B cell (primary cell): Measurements from ENCODE around the gene LTO1. TPM values are rescaled to one million over a fixed set of nuclear protein-coding genes. Genes with fewer than 3 reads are reported as not detected.

Source experiments
- ATAC-seq: fragments of 200-7000 bp; cut with Tn5 transposase; one replicate; pipeline ENCODE4 v1.10.0; 2021; ENCODE audit warnings: low read depth, mild to moderate bottlenecking, moderate number of reproducible peaks, moderate library complexity
- CTCF ChIA-PET: fragments of 350-600 bp; sonication (Branson Sonifier 250); formaldehyde crosslinking; loops from one replicate; lab custom pipeline; 2021; ENCODE audit warnings: antibody characterized with exemption, inconsistent platforms; lab: Charles Lee
- POLR2A ChIA-PET: fragments of 350-600 bp; sonication (Branson Sonifier 250); formaldehyde crosslinking; loops from one replicate; lab custom pipeline; 2021; ENCODE audit warnings: antibody characterized with exemption; lab: Charles Lee
- DNase-seq: peaks from one replicate; pipeline ENCODE4 v3.0.0; 2013
- H2AFZ ChIP-seq: 2 replicates; pipeline ENCODE4 v1.6.1; 2012; ENCODE audit warnings: mild to moderate bottlenecking, low read depth, low read length; ENCODE audit not compliant: insufficient read depth, poor library complexity, severe bottlenecking
- H3K27ac ChIP-seq, 2 donors: 1 replicate in 1 of 2; 2 replicates in 1 of 2; pipeline ENCODE4 v1.5.1; 2012 to 2013; ENCODE audit warnings: low read length in 2 of 2, mild to moderate bottlenecking in 2 of 2, moderate library complexity in 1 of 2
- H3K27me3 ChIP-seq, 4 experiments: fragments of 200-600 bp in 1 of 4; sonication (generic) in 1 of 4; replicated peaks in 1 of 4; 1 replicate in 2 of 4; 2 replicates in 2 of 4; pipeline versions ENCODE4 v1.6.1 to v1.7.0; 2013 to 2016; ENCODE audit warnings: low read length in 3 of 4, mild to moderate bottlenecking in 2 of 4, mixed read lengths in 1 of 4, moderate library complexity in 1 of 4; ENCODE audit not compliant: insufficient read depth in 4 of 4, control insufficient read depth in 3 of 4; ENCODE audit errors: control extremely low read depth in 1 of 4
- H3K36me3 ChIP-seq, 2 experiments: replicated peaks in 1 of 2; 1 replicate in 1 of 2; 2 replicates in 1 of 2; pipeline versions ENCODE4 v1.6.1 to v1.7.1; 2013; ENCODE audit warnings: low read length in 1 of 2; ENCODE audit not compliant: insufficient read depth in 2 of 2, control insufficient read depth in 1 of 2; ENCODE audit errors: control extremely low read depth in 1 of 2, extremely low read depth in 1 of 2
- H3K4me1 ChIP-seq, 2 donors: fragments of 200-600 bp in 1 of 2; sonication (generic) in 1 of 2; 1 replicate in 1 of 2; 2 replicates in 1 of 2; pipeline versions ENCODE4 v1.5.1 to v1.6.1; 2013 to 2017; ENCODE audit warnings: low read length in 2 of 2; ENCODE audit not compliant: control insufficient read depth in 2 of 2, insufficient read depth in 2 of 2
- H3K4me2 ChIP-seq: replicated peaks from 2 replicates; pipeline ENCODE3; 2012; ENCODE audit warnings: mild to moderate bottlenecking, low read depth, low read length; ENCODE audit not compliant: poor library complexity, severe bottlenecking
- H3K4me3 ChIP-seq, 5 experiments: fragments of 200-600 bp in 1 of 5; sonication (generic) in 1 of 5; 1 replicate in 3 of 5; 2 replicates in 2 of 5; pipeline versions ENCODE4 v1.5.1 to v1.7.0; 2011 to 2016; ENCODE audit warnings: low read length in 4 of 5, mild to moderate bottlenecking in 4 of 5, low read depth in 2 of 5, control low read depth in 1 of 5, moderate library complexity in 1 of 5; ENCODE audit not compliant: insufficient read depth in 1 of 5; ENCODE audit errors: control extremely low read depth in 1 of 5, extremely low read depth in 1 of 5
- H3K79me2 ChIP-seq: fragments of 200-600 bp; sonication (generic); one replicate; pipeline ENCODE4 v1.6.0; 2016; ENCODE audit warnings: low read length; ENCODE audit not compliant: control insufficient read depth, insufficient read depth
- H3K9ac ChIP-seq: fragments of 200-600 bp; sonication (generic); 2 replicates; pipeline ENCODE4 v1.6.1; 2017; ENCODE audit warnings: mild to moderate bottlenecking, low read length, moderate library complexity
- H3K9me3 ChIP-seq, 3 donors: one replicate each; pipeline versions ENCODE4 v1.6.1 to v1.7.1; 2013; ENCODE audit warnings: low read length in 2 of 3; ENCODE audit not compliant: control insufficient read depth in 2 of 3, insufficient read depth in 1 of 3; ENCODE audit errors: control extremely low read depth in 1 of 3
- H4K20me1 ChIP-seq: 2 replicates; pipeline ENCODE4 v1.6.0; 2012; ENCODE audit warnings: mild to moderate bottlenecking, low read length; ENCODE audit not compliant: insufficient read depth, control insufficient read depth, poor library complexity, severe bottlenecking
- H3K27ac Mint-ChIP-seq: one replicate; pipeline ENCODE4 v1.8.0; 2021; ENCODE audit warnings: mixed read lengths
- H3K27me3 Mint-ChIP-seq: one replicate; pipeline ENCODE4 v1.8.0; 2021; ENCODE audit warnings: mixed read lengths
- H3K4me1 Mint-ChIP-seq: one replicate; pipeline ENCODE4 v1.8.0; 2021; ENCODE audit warnings: mixed read lengths
- H3K4me3 Mint-ChIP-seq: one replicate; pipeline ENCODE4 v1.8.0; 2021; ENCODE audit warnings: mixed read lengths
- H3K9me3 Mint-ChIP-seq: one replicate; pipeline ENCODE4 v1.8.0; 2022; ENCODE audit warnings: mixed read lengths; ENCODE audit not compliant: insufficient read depth
- CTCF ChIP-seq: fragments of 200-600 bp; IDR thresholded peaks from one replicate; pipeline ENCODE4 v1.8.0; 2022; ENCODE audit warnings: antibody characterized with exemption, mild to moderate bottlenecking
- EZH2 ChIP-seq: IDR thresholded peaks from 2 replicates; pipeline ENCODE4 v1.6.1; 2012; ENCODE audit warnings: borderline replicate concordance, low read depth, mild to moderate bottlenecking, moderate library complexity, low read length; ENCODE audit not compliant: insufficient read depth, poor library complexity, severe bottlenecking
- WGBS: methylation state at CpG from one replicate; pipeline ENCODE4 v1.1.5; 2013; ENCODE audit warnings: missing lambda C conversion rate; ENCODE audit not compliant: insufficient coverage; 5-methylcytosine and 5-hydroxymethylcytosine counted together
- intact Hi-C: fragments of 100-400 bp; cut with micrococcal nuclease; formaldehyde crosslinking; loops from one replicate; pipeline ENCODE4 v1.10.0; 2022
- polyA plus RNA-seq: library from polyadenylated mRNA; depleted of rRNA; stranded (reverse); fragments of >200 nt; gene quantifications from 2 replicates; pipeline ENCODE4 v1.2.3, GENCODE V29; 2012
- total RNA-seq, 2 donors: library from RNA; stranded (reverse); fragments of 120-200 nt in 1 of 2; gene quantifications; 1 replicate in 1 of 2; 2 replicates in 1 of 2; pipeline versions ENCODE4 v1.2.3 to v1.2.4, GENCODE V29; 2013 to 2022

LTO1 gene
- total and polyA plus RNA-seq, 2 donors (not counting 1 experiment from before 2014, with no cell fraction given), result 44.4 to 68.8 TPM

- H3K4me1 ChIP-seq, result peaks cover 38 to 47% of the 10 kb centered on the region in 2 donors
- no peak for TF ChIP-seq CTCF
- TF ChIP-seq EZH2, result no peak
- peaks cover 0 to 4% of the 10 kb centered on the region in 2 experiments for H3K36me3 ChIP-seq
- DNase-seq, result peak; percentile 45
- H2AFZ ChIP-seq, result peak overlapping the region; percentile 90
- CTCF ChIA-PET, result interaction anchor here (0.6 to 4.9 kb wide), 8 partner anchors 28 to 1085 kb away, joined by 3 to 71 read pairs (median 8); partner anchors contain the start of gene MYEOV
- peak overlapping the region; percentile 89 for H3K9ac ChIP-seq
- no peak overlapping the region for H3K27ac Mint-ChIP-seq
- peaks cover 38% of the 10 kb centered on the region for H3K4me1 Mint-ChIP-seq
- no peak for ATAC-seq
- H3K9me3 Mint-ChIP-seq, result no peaks in the 10 kb centered on the region
- H3K4me3 ChIP-seq, result peak overlapping the region; percentile 52 to 81 (median 76)
- peaks cover 6% of the 10 kb centered on the region for H3K79me2 ChIP-seq
- peaks cover 26% of the 10 kb centered on the region for H3K27me3 Mint-ChIP-seq
- H3K27me3 ChIP-seq, result peaks cover 0 to 37% (median 29%) of the 10 kb centered on the region in 4 experiments
- H3K27ac ChIP-seq, result peak overlapping the region; percentile 24 to 64
- WGBS, result under 1% methylated on average over 62 of the region's 68 CpGs
- H3K4me3 Mint-ChIP-seq, result peak overlapping the region; percentile 95
- intact Hi-C loops, result loop anchor here (2.0 kb wide), 1 partner anchor 593 kb away; the partner anchor contains the start of gene TPCN2
- H3K9me3 ChIP-seq, result peaks cover 0 to 20% (median 0%) of the 10 kb centered on the region in 3 donors
- peaks cover 21% of the 10 kb centered on the region for H4K20me1 ChIP-seq
- H3K4me2 ChIP-seq, result peak overlapping the region; percentile 78
- POLR2A ChIA-PET, result interaction anchor here (0.6 to 1.2 kb wide), 3 partner anchors 102 to 351 kb away, joined by 3 to 6 read pairs (median 5); no protein-coding TSS in a partner anchor
Measured at GRCh38 chr11:69641681-69642548, 33.2 kb downstream of the LTO1 start.
